Tibial artery (tissue), 4 donors: Measurements from ENCODE around the gene OR5H15.
"Not testable (repeated sequence)": the region's sequence is repeated elsewhere in the genome, so short reads cannot be mapped to it uniquely, and the experiment has no call there.

Source experiments
- DNase-seq, 2 donors: peaks; one replicate each; pipeline ENCODE4 v3.0.0-alpha.2; 2019
- H3K27ac ChIP-seq, 2 donors: fragments of 200-600 bp; sonication (generic) in 1 of 2; 1 replicate in 1 of 2; 2 replicates in 1 of 2; pipeline ENCODE4 v1.5.1; 2018 to 2019; ENCODE audit warnings: mild to moderate bottlenecking in 1 of 2
- H3K27me3 ChIP-seq, 2 donors: fragments of 200-600 bp; sonication (generic) in 1 of 2; one replicate each; pipeline versions ENCODE4 v1.5.1 to v1.6.0; 2016 to 2019
- H3K36me3 ChIP-seq, 3 donors: fragments of 200-600 bp; sonication (generic) in 2 of 3; one replicate each; pipeline ENCODE4 v1.5.1; 2016 to 2019; ENCODE audit warnings: mild to moderate bottlenecking in 2 of 3
- H3K4me1 ChIP-seq, 4 donors: fragments of 200-600 bp; sonication (generic) in 2 of 4; 1 replicate in 3 of 4; 2 replicates in 1 of 4; pipeline ENCODE4 v1.5.1; 2016 to 2019
- H3K4me3 ChIP-seq, 2 donors: fragments of 200-600 bp; sonication (generic) in 1 of 2; 1 replicate in 1 of 2; 2 replicates in 1 of 2; pipeline ENCODE4 v1.5.1; 2018 to 2019; ENCODE audit warnings: mild to moderate bottlenecking in 2 of 2
- H3K9me3 ChIP-seq, 3 donors: fragments of 200-600 bp; sonication (generic) in 1 of 3; one replicate each; pipeline ENCODE4 v1.5.1; 2016 to 2019
- CTCF ChIP-seq, 2 experiments: fragments of 200-600 bp in 1 of 2; fragments of 450-650 bp in 1 of 2; IDR thresholded peaks; one replicate each; pipeline ENCODE4 v1.5.1; 2017 to 2019; ENCODE audit warnings: antibody characterized with exemption in 2 of 2, mild to moderate bottlenecking in 1 of 2, moderate library complexity in 1 of 2
- intact Hi-C: fragments of 100-400 bp; cut with DNase I; formaldehyde crosslinking; loops from one replicate; pipeline ENCODE4 v1.15.0; 2023; ENCODE audit warnings: low total_unique reads

The OR5H15 gene

DNA sequence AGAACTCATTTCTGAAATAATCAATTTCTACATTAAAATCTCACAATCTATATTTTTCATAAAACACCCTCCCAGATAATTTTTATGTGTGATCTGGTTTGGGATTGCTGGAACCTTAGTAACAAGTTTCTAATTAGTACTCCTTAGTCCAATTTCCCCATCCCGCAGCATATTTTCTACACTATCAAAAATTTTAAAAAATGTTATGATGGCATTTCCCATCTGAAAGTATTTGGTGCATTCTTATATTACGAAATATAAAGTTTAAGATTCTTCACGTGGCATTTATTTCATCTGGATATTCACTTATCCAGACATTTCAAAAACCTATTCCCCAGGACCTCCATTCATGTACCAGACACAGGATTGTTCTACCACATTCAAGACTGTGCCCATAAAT, 17.7 kb upstream of the OR5H15 start:
- intact Hi-C loops, result no loop called here
- H3K27ac ChIP-seq, result no peak overlapping the region
- H3K36me3 ChIP-seq, result no peaks in the 10 kb centered on the region

DNA sequence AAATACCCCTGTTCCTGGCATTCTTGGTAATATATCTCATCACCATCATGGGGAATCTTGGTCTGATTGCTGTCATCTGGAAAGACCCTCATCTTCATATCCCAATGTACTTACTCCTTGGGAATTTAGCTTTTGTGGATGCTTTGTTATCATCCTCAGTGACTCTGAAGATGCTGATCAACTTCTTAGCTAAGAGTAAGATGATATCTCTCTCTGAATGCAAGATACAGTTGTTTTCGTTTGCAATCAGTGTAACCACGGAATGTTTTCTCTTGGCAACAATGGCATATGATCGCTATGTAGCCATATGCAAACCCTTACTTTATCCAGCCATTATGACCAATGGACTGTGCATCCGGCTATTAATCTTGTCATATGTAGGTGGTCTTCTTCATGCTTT, 17.0 kb upstream of the OR5H15 start:
- H3K27me3 ChIP-seq, H3K9me3 ChIP-seq, H3K36me3 ChIP-seq, H3K27ac ChIP-seq, H3K4me1 ChIP-seq, intact Hi-C loops, DNase-seq, H3K4me3 ChIP-seq: not testable (repeated sequence)

More for the DNA sequence above, 17.7 kb upstream of the OR5H15 start:
- no peak for DNase-seq
- H3K9me3 ChIP-seq, result no peaks in the 10 kb centered on the region
- no peaks in the 10 kb centered on the region for H3K4me1 ChIP-seq
- TF ChIP-seq CTCF (IDR thresholded peaks at IDR 0.05), result no peak
- H3K4me3 ChIP-seq, result no peak overlapping the region
- H3K27me3 ChIP-seq, result no peaks in the 10 kb centered on the region

DNA sequence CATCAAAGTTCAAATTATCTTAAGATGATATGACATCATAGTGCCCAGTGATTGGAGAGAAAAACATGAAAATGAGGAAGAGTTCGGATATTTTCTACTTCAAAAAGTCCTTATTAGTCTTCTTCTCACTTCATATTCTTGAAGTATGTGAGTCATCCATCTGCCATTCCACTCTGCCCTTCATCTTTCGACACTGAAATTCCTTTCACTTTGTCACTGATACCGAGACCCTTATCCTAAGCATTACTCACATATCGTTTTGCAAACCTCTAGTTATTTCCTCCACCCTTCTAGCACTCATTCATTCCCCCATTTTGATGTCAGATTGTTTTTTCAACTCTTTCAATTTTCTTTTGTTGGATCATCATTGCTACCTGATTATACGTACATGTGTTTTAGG, 15.3 kb upstream of the OR5H15 start:
- no peaks in the 10 kb centered on the region for H3K4me1 ChIP-seq
- no peaks in the 10 kb centered on the region for H3K9me3 ChIP-seq
- no peak overlapping the region for H3K27ac ChIP-seq
- H3K4me3 ChIP-seq, result no peak overlapping the region
- no peak for TF ChIP-seq CTCF (IDR thresholded peaks at IDR 0.05)
- intact Hi-C loops, result no loop called here
- DNase-seq, result no peak
- H3K27me3 ChIP-seq, result no peaks in the 10 kb centered on the region
- H3K36me3 ChIP-seq, result no peaks in the 10 kb centered on the region

DNA sequence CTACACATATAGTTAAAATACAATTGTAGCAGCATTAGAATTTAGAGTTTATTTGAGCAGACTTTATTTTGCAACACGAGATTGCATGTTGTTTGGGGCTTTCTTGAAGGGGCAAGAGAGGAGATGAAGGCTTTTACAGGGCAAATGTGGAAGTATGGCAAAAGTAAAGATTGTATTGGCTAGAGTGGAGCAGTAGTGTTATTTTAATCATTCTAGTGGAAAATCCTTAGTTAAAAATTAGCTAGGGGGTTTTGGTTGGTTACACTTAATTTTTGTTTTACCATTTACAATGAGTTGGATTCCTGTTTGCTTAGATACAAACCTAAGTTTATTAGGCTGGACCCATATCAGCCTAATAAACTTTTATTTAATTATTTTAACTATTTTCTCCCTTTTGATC, 4.6 kb downstream of the OR5H15 start:
- no peak for TF ChIP-seq CTCF (IDR thresholded peaks at IDR 0.05)
- intact Hi-C loops, result no loop called here
- no peak for DNase-seq

DNA sequence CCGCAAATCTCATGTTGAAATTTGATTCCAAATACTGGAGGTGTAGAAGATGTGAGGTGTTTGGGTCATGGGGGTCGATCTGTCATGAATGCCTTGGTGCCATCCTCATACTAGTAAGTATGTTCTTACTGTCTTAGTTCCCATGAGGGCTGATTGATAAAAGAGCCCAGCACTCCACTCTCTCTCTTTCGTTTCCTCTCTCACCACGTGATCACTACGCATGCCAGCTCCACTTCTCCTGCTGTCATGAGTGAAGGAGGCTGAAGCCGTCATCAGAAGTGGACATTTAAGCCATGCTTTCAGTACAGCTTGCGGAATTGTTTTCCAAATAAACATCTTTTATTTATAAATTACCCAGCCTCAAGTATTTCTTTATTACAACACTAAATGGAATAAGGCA, 6.1 kb downstream of the OR5H15 start:
- Histone ChIP-seq H3K27ac (no peak overlapping the region), H3K36me3 (no peaks in the 10 kb centered on the region), H3K9me3 (no peaks in the 10 kb centered on the region), H3K4me3 (no peak overlapping the region), H3K4me1 (no peaks in the 10 kb centered on the region), H3K27me3 (no peaks in the 10 kb centered on the region)
- no peak for DNase-seq
- no peak for TF ChIP-seq CTCF (IDR thresholded peaks at IDR 0.05)
- intact Hi-C loops, result no loop called here

More for the DNA sequence above, 4.6 kb downstream of the OR5H15 start:
- no peaks in the 10 kb centered on the region for H3K4me1 ChIP-seq
- no peaks in the 10 kb centered on the region for H3K36me3 ChIP-seq
- H3K27ac ChIP-seq, result no peak overlapping the region
- no peaks in the 10 kb centered on the region for H3K9me3 ChIP-seq
- H3K4me3 ChIP-seq, result no peak overlapping the region
- H3K27me3 ChIP-seq, result no peaks in the 10 kb centered on the region

- no peak for DNase-seq
- no peaks in the 10 kb centered on the region for H3K27me3 ChIP-seq
- no peak for TF ChIP-seq CTCF (IDR thresholded peaks at IDR 0.05)
- H3K4me1 ChIP-seq, result no peaks in the 10 kb centered on the region
- intact Hi-C loops, result no loop called here
- no peaks in the 10 kb centered on the region for H3K36me3 ChIP-seq
- H3K27ac ChIP-seq, result no peak overlapping the region
- H3K9me3 ChIP-seq, result no peaks in the 10 kb centered on the region
- H3K4me3 ChIP-seq, result no peak overlapping the region
These were observed 13.9 kb downstream of the OR5H15 start for GRCh38 chr3:98180319-98180890.
